Glutamatergic neuron (in vitro differentiated cells): ENCODE results near the gene CAP2. TPM values are rescaled to one million over a fixed set of nuclear protein-coding genes. Genes with fewer than 3 reads are reported as not detected.

ENCODE experiments used
- DNase-seq: peaks from one replicate; pipeline ENCODE4 v3.0.0; 2022
- H3K27ac Mint-ChIP-seq: one replicate; pipeline ENCODE4 v1.8.0; 2020; ENCODE audit warnings: mild to moderate bottlenecking, mixed read lengths, inconsistent platforms; ENCODE audit not compliant: unreplicated experiment
- H3K27me3 Mint-ChIP-seq: one replicate; pipeline ENCODE4 v1.8.0; 2020; ENCODE audit warnings: mild to moderate bottlenecking, moderate library complexity, mixed read lengths, inconsistent platforms; ENCODE audit not compliant: unreplicated experiment
- H3K36me3 Mint-ChIP-seq: one replicate; pipeline ENCODE4 v1.8.0; 2020; ENCODE audit warnings: mild to moderate bottlenecking, mixed read lengths, inconsistent platforms; ENCODE audit not compliant: unreplicated experiment
- H3K4me1 Mint-ChIP-seq: one replicate; pipeline ENCODE4 v1.8.0; 2020; ENCODE audit warnings: mild to moderate bottlenecking, low read depth, mixed read lengths, inconsistent platforms; ENCODE audit not compliant: unreplicated experiment
- H3K4me3 Mint-ChIP-seq: one replicate; pipeline ENCODE4 v1.8.0; 2020; ENCODE audit warnings: mild to moderate bottlenecking, mixed read lengths, inconsistent platforms; ENCODE audit not compliant: unreplicated experiment
- H3K9me3 Mint-ChIP-seq: one replicate; pipeline ENCODE4 v1.8.0; 2020; ENCODE audit warnings: mild to moderate bottlenecking, moderate library complexity, mixed read lengths, inconsistent platforms; ENCODE audit not compliant: unreplicated experiment
- total RNA-seq: library from RNA; stranded (reverse); fragmentation: NEBNext Ultra II Directional; extraction: Animal tissue kit (Norgen Biotek cat#: 25700); gene quantifications from one replicate; pipeline ENCODE4 v1.2.1, GENCODE V29; 2021; ENCODE audit not compliant: unreplicated experiment
- TF ChIP-seq, protein P1 (sequence below): fragments of 200-600 bp; sonication (generic); IDR thresholded peaks from one replicate; pipeline ENCODE4 v1.5.0; 2021; ENCODE audit not compliant: partially characterized antibody, unreplicated experiment

CAP2 gene
- total RNA-seq, 1 donor from 2014 or later = 24.4 TPM

DNA sequence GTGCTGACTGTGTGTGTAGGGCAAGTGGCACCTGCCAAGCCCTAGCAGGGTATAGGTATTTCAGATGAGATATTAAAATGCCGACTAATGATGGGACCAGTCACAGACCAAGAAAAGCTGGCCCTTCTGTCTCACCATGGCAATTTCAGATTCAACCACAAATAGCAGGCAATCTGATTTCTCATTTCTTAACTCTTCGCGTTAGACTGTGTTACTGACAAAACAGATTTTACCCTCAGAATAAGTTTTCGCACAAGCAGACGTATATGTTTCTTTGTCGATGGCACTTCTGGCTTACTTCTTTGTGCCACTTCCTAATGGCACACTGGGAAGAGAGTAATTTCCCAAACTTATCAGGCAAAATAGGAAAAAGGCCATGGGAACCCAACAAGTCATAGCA lies 58.7 kb downstream of the CAP2 start:
- no peak overlapping the region for H3K4me3 Mint-ChIP-seq
- TF ChIP-seq, protein P1, sequence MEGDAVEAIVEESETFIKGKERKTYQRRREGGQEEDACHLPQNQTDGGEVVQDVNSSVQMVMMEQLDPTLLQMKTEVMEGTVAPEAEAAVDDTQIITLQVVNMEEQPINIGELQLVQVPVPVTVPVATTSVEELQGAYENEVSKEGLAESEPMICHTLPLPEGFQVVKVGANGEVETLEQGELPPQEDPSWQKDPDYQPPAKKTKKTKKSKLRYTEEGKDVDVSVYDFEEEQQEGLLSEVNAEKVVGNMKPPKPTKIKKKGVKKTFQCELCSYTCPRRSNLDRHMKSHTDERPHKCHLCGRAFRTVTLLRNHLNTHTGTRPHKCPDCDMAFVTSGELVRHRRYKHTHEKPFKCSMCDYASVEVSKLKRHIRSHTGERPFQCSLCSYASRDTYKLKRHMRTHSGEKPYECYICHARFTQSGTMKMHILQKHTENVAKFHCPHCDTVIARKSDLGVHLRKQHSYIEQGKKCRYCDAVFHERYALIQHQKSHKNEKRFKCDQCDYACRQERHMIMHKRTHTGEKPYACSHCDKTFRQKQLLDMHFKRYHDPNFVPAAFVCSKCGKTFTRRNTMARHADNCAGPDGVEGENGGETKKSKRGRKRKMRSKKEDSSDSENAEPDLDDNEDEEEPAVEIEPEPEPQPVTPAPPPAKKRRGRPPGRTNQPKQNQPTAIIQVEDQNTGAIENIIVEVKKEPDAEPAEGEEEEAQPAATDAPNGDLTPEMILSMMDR = no peak
- H3K9me3 Mint-ChIP-seq = peaks cover 2% of the 10 kb centered on the region
- DNase-seq = no peak
- no peak overlapping the region for H3K27ac Mint-ChIP-seq
- H3K36me3 Mint-ChIP-seq = no peaks in the 10 kb centered on the region
- no peaks in the 10 kb centered on the region for H3K27me3 Mint-ChIP-seq
- no peaks in the 10 kb centered on the region for H3K4me1 Mint-ChIP-seq

DNA sequence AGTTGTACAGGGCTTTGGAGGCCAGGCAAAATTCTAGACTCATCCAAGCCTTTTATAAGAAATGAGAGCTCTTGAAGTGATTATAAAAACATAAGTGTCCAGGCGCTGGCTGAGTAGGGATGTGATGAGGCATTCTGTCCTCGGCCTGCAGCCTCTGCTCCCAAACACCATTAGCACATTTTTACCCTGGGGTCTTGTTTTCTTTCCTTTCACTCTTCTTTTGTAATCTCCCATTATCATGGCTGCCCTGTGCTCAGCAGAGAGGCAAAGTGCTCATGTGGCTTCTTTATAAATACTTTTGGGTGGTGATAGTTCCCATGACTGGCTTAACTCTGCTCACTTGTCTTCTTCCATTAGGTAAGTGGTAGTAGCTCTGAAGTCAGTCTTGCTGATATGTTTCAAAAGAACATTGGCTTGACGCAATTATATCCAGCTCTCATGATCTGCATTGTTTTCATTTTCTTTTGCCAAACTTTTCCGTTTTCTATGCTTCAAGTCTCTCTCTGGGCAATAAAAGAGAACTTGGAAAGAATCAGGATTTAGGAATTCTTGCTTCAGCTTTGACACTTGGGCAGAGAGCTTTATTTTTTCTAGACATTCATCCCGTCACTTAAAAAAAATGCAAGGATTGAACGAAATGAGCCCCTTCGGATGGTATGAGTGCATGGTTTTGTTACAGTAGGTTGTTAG lies 61.1 kb downstream of the CAP2 start:
- TF ChIP-seq, protein P1 = no peak
- H3K4me1 Mint-ChIP-seq = peaks cover 2% of the 10 kb centered on the region
- no peak overlapping the region for H3K4me3 Mint-ChIP-seq
- no peak for DNase-seq
- no peaks in the 10 kb centered on the region for H3K36me3 Mint-ChIP-seq
- no peak overlapping the region for H3K27ac Mint-ChIP-seq
- H3K27me3 Mint-ChIP-seq = no peaks in the 10 kb centered on the region
- H3K9me3 Mint-ChIP-seq = peaks cover 2% of the 10 kb centered on the region

DNA sequence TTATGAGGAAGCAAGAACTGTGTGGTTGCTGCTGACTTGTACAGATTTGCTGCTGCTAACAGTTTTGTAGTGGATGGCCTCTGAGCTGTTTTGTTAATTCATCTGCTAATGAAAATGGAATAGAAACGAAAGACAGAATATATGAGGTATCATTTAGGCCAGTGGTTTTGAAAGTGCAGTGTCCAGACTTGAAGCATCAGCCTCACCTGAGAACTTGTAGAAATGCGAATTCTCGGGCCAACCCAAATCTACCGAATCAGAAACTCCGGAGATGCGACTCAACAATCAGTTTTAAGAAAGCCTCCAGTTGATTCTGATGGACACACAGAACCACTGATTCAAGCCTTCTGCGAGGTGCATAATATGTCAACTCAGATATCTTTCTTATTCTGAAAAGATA lies 62.5 kb downstream of the CAP2 start:
- peaks cover 2% of the 10 kb centered on the region for H3K4me1 Mint-ChIP-seq
- TF ChIP-seq, protein P1 = no peak
- H3K27me3 Mint-ChIP-seq = no peaks in the 10 kb centered on the region
- no peak overlapping the region for H3K27ac Mint-ChIP-seq
- H3K9me3 Mint-ChIP-seq = peaks cover 2% of the 10 kb centered on the region
- DNase-seq = no peak
- H3K4me3 Mint-ChIP-seq = no peak overlapping the region
- H3K36me3 Mint-ChIP-seq = no peaks in the 10 kb centered on the region

DNA sequence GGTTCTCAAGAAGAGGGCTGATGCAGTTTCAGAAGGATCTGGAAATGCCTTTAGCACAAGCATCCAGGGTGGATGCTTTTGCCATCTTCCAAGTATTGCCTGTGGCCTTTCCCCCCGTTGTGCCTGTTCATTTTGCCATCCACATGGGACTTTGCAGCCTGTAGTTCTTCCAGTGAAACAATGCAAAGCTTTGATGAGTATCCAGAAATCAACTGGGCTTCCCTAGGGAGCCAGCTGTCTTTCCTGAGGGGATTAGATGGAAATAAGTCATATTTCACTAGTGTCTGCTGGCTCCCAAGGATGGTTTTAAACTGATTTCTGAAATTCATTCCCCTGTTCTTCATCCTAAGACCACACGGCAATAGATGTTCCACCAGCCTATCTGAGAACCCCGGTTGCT lies 63.3 kb downstream of the CAP2 start:
- Mint-ChIP-seq H3K36me3 (no peaks in the 10 kb centered on the region), H3K27me3 (no peaks in the 10 kb centered on the region), H3K4me1 (peaks cover 2% of the 10 kb centered on the region), H3K9me3 (peaks cover 2% of the 10 kb centered on the region), H3K27ac (no peak overlapping the region), H3K4me3 (no peak overlapping the region)
- TF ChIP-seq, protein P1 = no peak
- DNase-seq = no peak

DNA sequence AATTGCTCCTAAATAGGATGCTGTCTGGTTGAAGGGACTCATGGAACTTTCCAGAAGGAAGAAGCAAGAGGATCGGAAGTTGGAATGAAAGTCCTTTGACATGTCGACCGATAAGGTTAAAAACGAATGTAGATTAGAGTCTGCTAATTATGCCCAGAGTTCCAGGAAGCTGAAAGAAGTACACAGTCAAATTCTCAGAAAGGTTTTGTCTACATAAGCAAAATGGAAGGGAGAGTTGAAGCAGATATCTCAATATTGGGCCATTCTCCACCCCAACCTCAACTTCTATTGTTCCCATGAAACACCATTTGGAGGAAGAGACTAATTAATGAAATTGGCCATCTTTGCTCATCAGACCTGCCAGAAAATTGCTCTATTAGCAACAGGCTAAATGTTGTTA lies 64.0 kb downstream of the CAP2 start:
- H3K4me3 Mint-ChIP-seq = no peak overlapping the region
- no peak overlapping the region for H3K27ac Mint-ChIP-seq
- TF ChIP-seq, protein P1 = no peak
- no peaks in the 10 kb centered on the region for H3K27me3 Mint-ChIP-seq
- peaks cover 2% of the 10 kb centered on the region for H3K9me3 Mint-ChIP-seq
- no peak for DNase-seq
- peaks cover 2% of the 10 kb centered on the region for H3K4me1 Mint-ChIP-seq
- H3K36me3 Mint-ChIP-seq = no peaks in the 10 kb centered on the region
